Measurements from ENCODE around the gene B3GNT2.

The B3GNT2 gene

DNA sequence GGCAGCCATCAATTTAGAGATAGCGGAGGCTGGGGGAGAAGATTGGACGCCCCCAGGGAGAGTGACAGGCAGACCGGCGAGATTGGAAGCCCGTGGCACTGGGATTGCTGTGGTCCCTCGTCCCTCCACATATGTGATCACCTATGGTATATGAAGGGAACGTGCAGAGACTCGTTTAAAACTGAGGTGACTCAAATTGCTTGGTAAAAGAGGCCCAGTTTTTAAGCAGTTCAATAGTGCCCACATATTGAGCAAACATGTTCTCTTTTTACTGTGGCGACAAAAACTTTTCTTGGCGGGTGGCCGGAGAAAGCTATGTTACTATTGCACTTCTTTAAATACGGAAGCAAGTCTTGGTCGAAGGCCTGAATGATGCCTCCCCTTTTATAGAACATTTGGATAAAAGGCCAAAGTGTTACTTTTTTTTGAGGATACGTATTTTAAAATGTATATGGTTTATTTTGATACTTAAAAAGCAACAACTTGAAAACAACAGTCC lies 9.1 kb downstream of the B3GNT2 start:
- DNase-seq (ENCODE audit: low read depth, low spot score) = no peak

DNA sequence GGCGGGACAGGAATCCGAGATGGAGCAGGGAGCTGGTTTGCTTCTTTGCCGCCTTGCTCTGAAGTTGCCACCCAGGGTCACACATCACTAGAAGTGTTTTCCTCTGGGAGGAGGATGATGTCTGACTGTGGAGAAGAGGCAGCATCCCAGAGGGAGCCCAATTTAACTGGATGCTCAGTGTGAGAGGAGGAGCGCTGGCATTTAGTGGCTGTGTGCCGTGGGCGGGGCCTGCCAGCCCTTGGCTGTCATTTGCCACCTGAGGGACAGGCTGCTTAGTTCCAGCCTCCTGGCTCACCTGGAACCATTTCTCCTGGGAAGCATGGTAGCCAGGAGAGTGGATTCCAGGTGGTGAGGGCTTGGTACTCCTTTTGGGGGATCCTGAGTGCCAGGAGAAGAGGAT lies 9.6 kb downstream of the B3GNT2 start:
- no peak for DNase-seq (ENCODE audit: low read depth, low spot score)

DNA sequence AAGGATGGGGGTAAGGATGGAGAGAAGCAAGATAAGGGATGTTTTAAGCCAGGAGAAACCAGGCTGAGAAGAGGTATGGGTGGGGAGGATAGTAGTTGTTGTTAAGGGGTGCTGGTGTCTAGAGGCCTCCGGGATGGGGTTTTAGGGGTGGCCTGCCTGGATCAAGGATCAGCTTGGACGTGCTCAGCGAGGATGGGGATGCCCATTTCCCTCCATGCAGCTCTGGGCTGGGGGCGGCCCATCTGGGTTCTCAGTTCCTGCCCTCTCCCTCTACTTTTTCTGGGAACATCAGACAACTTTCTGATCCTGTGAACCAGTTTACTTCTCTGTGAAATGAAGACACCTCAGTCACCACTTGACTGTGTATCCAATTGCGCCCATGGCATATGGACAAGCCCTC lies 10.1 kb downstream of the B3GNT2 start:
- DNase-seq (ENCODE audit: low read depth, low spot score) = no peak

DNA sequence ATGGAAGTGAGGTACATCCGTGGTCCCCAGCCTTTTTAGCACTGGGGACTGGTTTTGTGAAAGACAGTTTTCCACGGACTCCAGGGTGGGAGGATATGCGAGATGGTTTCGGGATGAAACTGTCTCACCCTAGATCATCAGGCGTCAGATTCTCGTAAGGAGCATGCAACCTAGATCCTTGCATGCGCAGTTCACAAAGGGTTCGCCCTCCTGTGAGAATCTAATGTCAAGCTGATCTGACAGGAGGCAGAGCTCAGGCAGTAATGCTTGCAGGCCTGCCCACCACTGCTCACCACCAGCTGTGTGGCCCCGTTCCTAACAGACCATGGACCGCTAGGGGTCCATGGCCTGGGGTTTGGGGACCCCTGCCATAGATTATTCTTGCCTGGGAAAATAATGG lies 11.6 kb downstream of the B3GNT2 start:
- DNase-seq (ENCODE audit: low read depth, low spot score) = no peak

DNA sequence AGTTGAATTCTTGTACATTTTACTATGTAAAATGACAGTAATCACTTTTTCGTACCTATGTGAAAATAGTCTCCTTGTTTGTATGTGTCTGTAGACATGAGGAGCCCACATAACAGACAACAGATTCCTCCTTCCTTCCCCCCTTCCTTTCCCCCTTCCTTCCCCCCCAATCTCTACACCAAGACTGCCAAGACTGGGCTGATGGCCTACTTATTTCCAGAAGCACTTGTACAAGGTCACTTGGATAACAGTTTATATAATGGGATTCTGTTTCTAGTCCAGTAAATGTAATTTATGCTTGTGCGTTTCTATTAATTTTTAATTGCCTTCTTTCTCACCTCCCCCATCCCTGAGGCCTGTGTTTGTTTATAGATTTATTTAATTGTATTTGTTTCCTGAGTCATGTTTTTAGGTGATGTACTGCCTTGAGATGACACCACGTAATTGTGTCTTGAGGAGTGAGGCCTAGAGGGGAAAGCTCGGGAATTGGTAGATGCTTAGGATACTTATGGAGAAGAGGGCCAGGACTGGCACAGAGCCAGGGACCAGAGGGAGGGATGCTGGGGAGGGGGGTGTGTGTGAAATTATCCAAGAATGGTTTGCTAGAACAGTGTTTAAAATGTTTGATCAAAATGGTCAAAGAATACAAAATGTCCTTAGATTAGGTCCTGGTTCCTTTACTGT lies 12.3 kb downstream of the B3GNT2 start:
- no peak for DNase-seq (ENCODE audit: low read depth, low spot score)

DNA sequence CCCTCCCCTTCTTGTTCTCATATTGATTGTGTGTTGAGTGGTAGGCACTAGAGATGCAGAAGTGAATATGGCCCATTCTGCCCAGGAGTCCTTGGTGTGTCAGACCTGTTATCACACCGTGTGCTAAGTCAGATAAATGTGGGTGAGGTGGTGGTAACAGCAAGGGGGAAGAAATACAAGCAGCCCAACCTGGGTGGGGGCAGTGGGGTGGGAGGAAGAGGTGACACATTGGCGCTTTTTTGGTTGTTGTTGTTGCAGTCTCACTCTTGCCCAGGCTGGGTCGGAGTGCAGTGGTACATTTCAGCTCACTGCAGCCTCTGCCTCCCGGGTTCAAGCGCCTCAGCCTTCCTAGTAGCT lies 12.8 kb downstream of the B3GNT2 start:
- no peak for DNase-seq (ENCODE audit: low read depth, low spot score)

DNA sequence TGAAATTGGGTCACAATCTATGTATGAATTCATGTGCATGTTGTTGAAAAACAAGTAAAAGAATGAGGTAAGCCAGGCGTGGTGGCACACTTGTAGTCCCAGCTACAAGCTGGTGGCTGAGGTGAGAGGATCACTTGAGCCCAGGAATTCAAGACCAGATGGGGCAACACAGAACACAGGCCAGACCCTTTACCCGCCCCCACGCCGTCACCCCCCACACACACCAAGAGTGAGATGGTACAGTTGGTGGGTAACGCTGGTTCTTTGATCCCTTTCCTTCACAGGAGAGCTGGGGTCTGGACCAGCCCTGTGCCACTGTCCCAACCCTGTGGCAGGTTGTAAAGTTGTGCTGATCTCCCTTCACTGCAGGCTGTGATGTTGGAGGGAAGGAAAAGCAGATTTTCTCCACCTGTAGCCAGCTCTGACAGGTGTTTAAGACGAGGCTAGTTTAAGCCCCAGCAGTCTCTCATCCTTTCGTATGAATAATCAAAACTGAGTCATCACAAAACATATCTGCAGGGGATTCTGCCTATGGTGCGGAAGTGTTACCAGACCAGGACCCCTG lies 13.6 kb downstream of the B3GNT2 start:
- DNase-seq (ENCODE audit: low read depth, low spot score) = no peak

GRCh38 chr2:62215306-62216064 lies 19.6 kb downstream of the B3GNT2 start:
- DNase-seq (ENCODE audit: low read depth, low spot score) = no peak

GRCh38 chr2:62216113-62216512 lies 20.2 kb downstream of the B3GNT2 start:
- DNase-seq (ENCODE audit: low read depth, low spot score) = no peak

DNA sequence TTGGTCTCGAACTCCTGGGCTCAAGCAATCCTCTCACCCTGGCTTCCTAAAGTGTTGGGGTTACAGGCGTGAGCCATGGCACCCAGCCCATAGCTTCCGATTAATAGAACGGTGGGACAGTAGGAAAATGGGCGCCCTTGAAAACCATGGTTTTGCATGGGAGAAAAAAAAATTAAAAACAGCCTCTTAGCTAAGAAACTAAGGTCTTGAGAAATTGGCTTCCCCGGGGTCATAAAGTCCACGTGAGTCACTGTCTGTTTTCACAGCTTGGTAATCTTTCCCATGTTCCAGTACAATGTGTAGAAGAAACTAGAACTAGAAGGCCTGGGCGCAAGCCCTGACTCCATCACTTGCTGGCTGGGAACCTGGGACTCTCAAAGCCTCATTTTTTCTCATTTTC lies 20.7 kb downstream of the B3GNT2 start:
- peak; percentile 86 for DNase-seq (ENCODE audit: low read depth, low spot score)

GRCh38 chr2:62217421-62217820 lies 21.5 kb downstream of the B3GNT2 start:
- no peak for DNase-seq (ENCODE audit: low read depth, low spot score)

DNA sequence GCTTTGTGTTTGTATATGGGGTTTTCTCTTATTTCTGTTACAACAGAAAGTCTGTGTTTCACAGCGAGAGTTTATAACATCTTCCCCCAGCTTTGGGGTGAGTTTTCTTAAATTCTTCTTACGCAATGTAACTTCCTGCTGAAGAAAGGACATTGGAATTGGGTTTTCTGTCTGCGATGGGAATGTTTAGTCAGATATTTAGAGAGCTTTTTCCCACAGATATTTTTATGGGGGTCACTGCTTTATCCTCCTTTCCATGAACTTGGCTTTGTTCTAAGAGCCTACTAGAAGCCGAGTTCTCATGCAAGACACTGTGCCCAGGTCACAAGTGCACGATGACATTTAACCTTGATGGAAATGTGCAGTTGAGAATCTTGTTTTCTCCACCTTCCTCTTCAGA lies 22.1 kb downstream of the B3GNT2 start:
- DNase-seq (ENCODE audit: low read depth, low spot score) = no peak

DNA sequence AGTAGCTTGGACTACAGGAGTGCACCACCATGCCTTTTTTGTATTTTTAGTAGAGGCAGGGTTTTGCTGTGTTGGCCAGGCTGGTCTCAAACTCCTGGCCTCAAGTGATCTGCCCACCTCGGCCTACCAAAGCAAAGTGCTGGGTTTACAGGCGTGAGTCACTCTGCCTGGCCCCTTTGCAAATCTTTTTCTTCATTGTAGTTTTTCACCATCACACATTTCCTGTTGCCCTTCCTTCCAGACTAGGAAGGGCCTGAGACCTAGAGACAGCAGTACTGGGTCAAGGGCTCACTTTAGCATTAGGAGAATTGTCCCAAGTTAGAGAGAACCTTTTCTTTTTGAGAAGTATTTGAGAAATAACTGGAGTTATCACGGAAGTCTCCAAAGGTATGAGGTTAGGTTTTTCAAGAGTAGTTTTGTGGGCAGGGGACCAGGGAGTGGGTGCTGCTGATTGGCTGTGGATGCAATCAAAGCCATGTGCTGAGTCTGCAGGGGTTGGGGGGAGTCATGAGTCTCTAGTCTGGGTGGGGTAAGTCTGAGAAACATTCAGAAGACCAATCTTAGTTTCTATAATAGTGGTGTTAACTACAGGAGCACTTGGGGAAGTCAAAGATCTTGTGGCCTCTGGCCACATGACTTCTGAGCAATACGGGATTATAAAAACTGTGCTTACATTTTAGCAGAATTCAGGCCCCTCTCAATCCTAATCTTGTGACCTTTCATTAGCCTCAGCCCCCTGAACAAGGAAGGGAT lies 23.7 kb downstream of the B3GNT2 start:
- no peak for DNase-seq (ENCODE audit: low read depth, low spot score)

- no peak for DNase-seq (ENCODE audit: low read depth, low spot score)
Observed at GRCh38 chr2:62221141-62221540, 25.2 kb downstream of the B3GNT2 start.

- no peak for DNase-seq (ENCODE audit: low read depth, low spot score)
Observed at GRCh38 chr2:62222171-62222570, 26.3 kb downstream of the B3GNT2 start.

GRCh38 chr2:62222674-62223073 lies 26.8 kb downstream of the B3GNT2 start:
- DNase-seq (ENCODE audit: low read depth, low spot score) = no peak

GRCh38 chr2:62224976-62225375 lies 29.1 kb downstream of the B3GNT2 start:
- no peak for DNase-seq (ENCODE audit: low read depth, low spot score)

DNA sequence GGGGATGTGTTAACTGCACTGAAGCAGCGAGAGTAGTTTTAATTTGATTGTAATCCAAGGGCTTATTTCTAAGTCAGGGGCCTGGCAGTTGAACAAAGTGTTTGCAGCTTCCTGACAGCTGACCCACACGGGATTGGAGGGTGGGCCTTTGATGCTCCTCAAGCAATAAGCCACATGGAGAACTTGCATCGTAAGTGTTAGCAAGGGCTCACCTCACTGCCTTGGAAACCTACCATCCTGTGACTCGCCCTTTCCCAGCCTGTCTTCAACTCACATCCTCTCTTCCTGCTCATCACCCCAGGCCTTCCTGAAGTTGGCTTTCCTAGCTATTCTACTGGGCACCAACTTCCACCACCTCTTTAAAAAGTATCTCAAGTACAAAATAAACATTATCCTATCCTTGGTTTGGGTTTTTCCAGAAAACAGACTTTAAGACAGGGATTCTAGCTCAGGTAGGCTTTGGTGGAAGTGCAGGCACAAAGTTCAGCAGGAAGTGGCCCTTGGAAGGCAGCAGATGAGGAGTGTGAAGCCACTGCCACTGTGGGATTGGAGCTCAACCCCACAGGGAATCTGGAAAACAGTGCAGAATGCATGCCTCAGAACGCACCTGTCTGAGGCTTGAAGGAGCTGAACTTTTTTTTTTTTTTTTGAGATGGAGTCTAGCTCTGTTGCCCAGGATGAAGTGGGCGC lies 31.6 kb downstream of the B3GNT2 start:
- no peak for DNase-seq (ENCODE audit: low read depth, low spot score)

DNA sequence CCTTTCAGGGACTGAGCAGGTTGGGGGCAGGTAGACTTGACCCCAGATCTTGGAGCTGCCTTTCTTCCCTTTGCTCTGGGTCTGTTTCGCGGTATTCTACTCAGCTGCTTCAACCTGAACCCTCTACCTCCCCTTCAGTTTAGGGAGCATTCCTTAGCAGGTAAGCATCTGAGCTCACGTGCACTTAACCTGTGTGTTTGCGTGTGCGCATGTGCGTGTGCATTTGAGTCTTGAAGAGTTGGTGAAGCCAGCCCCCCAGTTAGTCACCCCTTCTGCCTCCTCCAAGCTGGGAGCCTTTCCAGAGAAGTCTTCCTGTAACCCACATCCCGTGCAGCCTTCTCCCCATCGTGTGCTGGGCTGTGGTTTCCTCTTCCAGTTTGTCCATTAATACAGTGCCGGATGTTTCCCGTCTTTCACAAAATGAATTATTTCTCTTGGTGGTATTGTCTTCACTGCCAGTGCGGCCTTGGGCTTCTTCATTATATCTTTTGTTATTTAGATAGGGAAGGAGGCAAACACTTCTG lies 33.2 kb downstream of the B3GNT2 start:
- DNase-seq (ENCODE audit: low read depth, low spot score) = no peak

- no peak for DNase-seq (ENCODE audit: low read depth, low spot score)
Observed at GRCh38 chr2:62231541-62231940, 35.6 kb downstream of the B3GNT2 start.
